ENCODE data around the gene ATCAY. TPM values are rescaled to one million over a fixed set of nuclear protein-coding genes. Genes with fewer than 3 reads are reported as not detected.

Gene ATCAY
- total RNA-seq, 1 donor from 2014 or later = 182 TPM

GRCh38 chr19:3838661-3839060 is 41.8 kb upstream of the ATCAY start:
- no peak for DNase-seq
- no peak overlapping the region for H3K27ac Mint-ChIP-seq (ENCODE audit: unreplicated experiment)
- H3K36me3 Mint-ChIP-seq (ENCODE audit: unreplicated experiment) = no peaks in the 10 kb centered on the region
- peaks cover 2% of the 10 kb centered on the region for H3K9me3 Mint-ChIP-seq (ENCODE audit: unreplicated experiment)
- H3K4me3 Mint-ChIP-seq (ENCODE audit: unreplicated experiment) = no peak overlapping the region
- peaks cover 2% of the 10 kb centered on the region for H3K27me3 Mint-ChIP-seq (ENCODE audit: unreplicated experiment)
- TF ChIP-seq, protein P1, sequence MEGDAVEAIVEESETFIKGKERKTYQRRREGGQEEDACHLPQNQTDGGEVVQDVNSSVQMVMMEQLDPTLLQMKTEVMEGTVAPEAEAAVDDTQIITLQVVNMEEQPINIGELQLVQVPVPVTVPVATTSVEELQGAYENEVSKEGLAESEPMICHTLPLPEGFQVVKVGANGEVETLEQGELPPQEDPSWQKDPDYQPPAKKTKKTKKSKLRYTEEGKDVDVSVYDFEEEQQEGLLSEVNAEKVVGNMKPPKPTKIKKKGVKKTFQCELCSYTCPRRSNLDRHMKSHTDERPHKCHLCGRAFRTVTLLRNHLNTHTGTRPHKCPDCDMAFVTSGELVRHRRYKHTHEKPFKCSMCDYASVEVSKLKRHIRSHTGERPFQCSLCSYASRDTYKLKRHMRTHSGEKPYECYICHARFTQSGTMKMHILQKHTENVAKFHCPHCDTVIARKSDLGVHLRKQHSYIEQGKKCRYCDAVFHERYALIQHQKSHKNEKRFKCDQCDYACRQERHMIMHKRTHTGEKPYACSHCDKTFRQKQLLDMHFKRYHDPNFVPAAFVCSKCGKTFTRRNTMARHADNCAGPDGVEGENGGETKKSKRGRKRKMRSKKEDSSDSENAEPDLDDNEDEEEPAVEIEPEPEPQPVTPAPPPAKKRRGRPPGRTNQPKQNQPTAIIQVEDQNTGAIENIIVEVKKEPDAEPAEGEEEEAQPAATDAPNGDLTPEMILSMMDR (IDR thresholded peaks at IDR 0.05; ENCODE audit: partially characterized antibody, unreplicated experiment) = no peak
- peaks cover 6% of the 10 kb centered on the region for H3K4me1 Mint-ChIP-seq (ENCODE audit: low read depth, unreplicated experiment)

DNA sequence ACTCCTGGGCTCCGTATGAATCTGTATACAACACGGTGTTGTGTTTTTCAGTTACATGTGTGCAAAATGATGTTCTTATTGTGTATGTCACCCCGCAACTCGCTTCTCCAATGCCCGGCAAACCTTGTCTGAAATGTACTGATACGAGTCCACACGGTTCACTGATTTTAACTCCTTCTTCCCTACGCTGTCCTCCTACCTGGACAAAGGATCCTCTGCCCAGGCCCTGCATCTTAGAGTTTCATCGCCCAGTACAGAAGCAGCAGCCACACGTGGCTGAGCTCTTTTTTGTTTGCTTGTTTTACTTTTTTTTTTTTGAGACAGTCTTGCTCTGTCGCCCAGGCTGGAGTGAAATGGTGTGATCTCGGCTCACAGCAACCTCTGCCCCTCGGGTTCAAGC is 40.5 kb upstream of the ATCAY start:
- Mint-ChIP-seq H3K4me1 (ENCODE audit: low read depth, unreplicated experiment) (peaks cover 4% of the 10 kb centered on the region), H3K27me3 (ENCODE audit: unreplicated experiment) (no peaks in the 10 kb centered on the region), H3K27ac (ENCODE audit: unreplicated experiment) (no peak overlapping the region), H3K9me3 (ENCODE audit: unreplicated experiment) (peaks cover 2% of the 10 kb centered on the region), H3K36me3 (ENCODE audit: unreplicated experiment) (no peaks in the 10 kb centered on the region), H3K4me3 (ENCODE audit: unreplicated experiment) (no peak overlapping the region)
- TF ChIP-seq, protein P1 (IDR thresholded peaks at IDR 0.05; ENCODE audit: partially characterized antibody, unreplicated experiment) = no peak
- DNase-seq = no peak

- Mint-ChIP-seq H3K27ac (ENCODE audit: unreplicated experiment) (no peak overlapping the region), H3K27me3 (ENCODE audit: unreplicated experiment) (no peaks in the 10 kb centered on the region), H3K4me3 (ENCODE audit: unreplicated experiment) (no peak overlapping the region), H3K9me3 (ENCODE audit: unreplicated experiment) (peaks cover 2% of the 10 kb centered on the region), H3K4me1 (ENCODE audit: low read depth, unreplicated experiment) (peaks cover 4% of the 10 kb centered on the region), H3K36me3 (ENCODE audit: unreplicated experiment) (no peaks in the 10 kb centered on the region)
- DNase-seq = no peak
- TF ChIP-seq, protein P1 (IDR thresholded peaks at IDR 0.05; ENCODE audit: partially characterized antibody, unreplicated experiment) = no peak
Measured at GRCh38 chr19:3840804-3841203, 39.7 kb upstream of the ATCAY start.

DNA sequence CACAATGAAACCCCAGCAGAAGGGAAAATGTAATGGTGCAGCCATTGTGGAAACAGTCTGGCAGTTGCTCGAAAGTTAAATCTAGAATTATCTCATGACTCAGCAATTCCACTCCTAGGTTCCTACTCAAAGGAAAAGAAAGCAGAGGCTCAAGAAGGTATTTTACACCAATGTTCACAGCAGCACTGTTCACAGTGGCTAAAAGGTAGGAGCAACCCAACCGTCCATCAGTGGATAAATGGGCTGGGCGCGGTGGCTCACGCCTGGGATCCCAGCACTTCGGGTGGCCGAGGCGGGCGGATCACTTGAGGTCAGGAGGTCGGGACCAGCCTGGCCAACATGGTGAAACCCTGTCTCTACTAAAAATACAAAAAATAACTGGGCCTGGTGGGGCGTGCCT is 37.5 kb upstream of the ATCAY start:
- TF ChIP-seq, protein P1 (IDR thresholded peaks at IDR 0.05; ENCODE audit: partially characterized antibody, unreplicated experiment) = no peak
- Mint-ChIP-seq H3K4me3 (ENCODE audit: unreplicated experiment) (no peak overlapping the region), H3K36me3 (ENCODE audit: unreplicated experiment) (no peaks in the 10 kb centered on the region), H3K4me1 (ENCODE audit: low read depth, unreplicated experiment) (peaks cover 7% of the 10 kb centered on the region), H3K27ac (ENCODE audit: unreplicated experiment) (no peak overlapping the region), H3K27me3 (ENCODE audit: unreplicated experiment) (peaks cover 2% of the 10 kb centered on the region), H3K9me3 (ENCODE audit: unreplicated experiment) (peaks cover under 1% of the 10 kb centered on the region)
- DNase-seq = no peak

DNA sequence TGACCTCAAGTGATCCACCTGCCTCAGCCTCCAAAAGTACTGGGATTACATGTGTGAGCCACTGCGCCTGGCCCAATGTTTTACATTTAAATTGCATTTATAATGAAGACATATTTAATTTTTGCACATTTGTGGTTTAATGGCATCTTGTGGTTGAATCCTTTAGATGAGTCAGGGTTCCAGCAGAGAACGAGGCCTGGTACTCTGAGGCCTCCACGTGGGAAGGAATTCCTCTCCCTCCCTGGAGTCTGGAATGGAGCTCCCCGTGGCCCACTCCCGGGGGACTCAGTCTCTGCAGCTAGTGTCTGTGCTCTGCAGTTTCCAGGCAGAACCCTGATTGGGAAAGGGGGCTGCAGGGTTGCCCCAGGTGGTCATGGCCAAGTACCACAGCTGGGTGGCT is 35.9 kb upstream of the ATCAY start:
- Mint-ChIP-seq H3K27ac (ENCODE audit: unreplicated experiment) (no peak overlapping the region), H3K27me3 (ENCODE audit: unreplicated experiment) (peaks cover 2% of the 10 kb centered on the region), H3K9me3 (ENCODE audit: unreplicated experiment) (no peaks in the 10 kb centered on the region), H3K36me3 (ENCODE audit: unreplicated experiment) (no peaks in the 10 kb centered on the region), H3K4me3 (ENCODE audit: unreplicated experiment) (no peak overlapping the region), H3K4me1 (ENCODE audit: low read depth, unreplicated experiment) (peaks cover 5% of the 10 kb centered on the region)
- TF ChIP-seq, protein P1 (IDR thresholded peaks at IDR 0.05; ENCODE audit: partially characterized antibody, unreplicated experiment) = no peak
- DNase-seq = no peak

All from glutamatergic neuron (in vitro differentiated cells).